HCT116 (cell line): ENCODE measurements around the gene GK2. TPM values are rescaled to one million over a fixed set of nuclear protein-coding genes. Genes with fewer than 3 reads are reported as not detected.

Source experiments
- ATAC-seq: fragments of 200-7000 bp; cut with Tn5 transposase; 2 replicates; pipeline ENCODE4 v1.9.1; 2020; ENCODE audit warnings: mild to moderate bottlenecking, moderate library complexity
- BruUV-seq: library from RNA; stranded (reverse); fragments of 400-500 nt; replicated peaks from 2 replicates; lab custom pipeline; 2021; lab: Mats Ljungman, UMichigan
- CTCF ChIA-PET: fragments of 300-600 bp; sonication (Branson Sonifier 250); formaldehyde crosslinking; loops from one replicate; lab custom pipeline; 2021; ENCODE audit warnings: antibody characterized with exemption; lab: Charles Lee
- POLR2A ChIA-PET: fragments of 300-600, 350-600 bp; sonication (Branson Sonifier 250); formaldehyde crosslinking; loops from one replicate; lab custom pipeline; 2021; ENCODE audit warnings: antibody characterized with exemption; lab: Charles Lee
- RAD21 ChIA-PET, 2 experiments: fragments of 300-600 bp; sonication (Branson Sonifier 250); formaldehyde crosslinking; loops; one replicate each; lab custom pipeline; 2023; ENCODE audit warnings: low total read pairs in 2 of 2; ENCODE audit not compliant: uncharacterized antibody in 2 of 2, unreplicated experiment in 2 of 2, low non-redundant PET in 1 of 2; lab: Charles Lee
- DNase-seq: peaks from one replicate; pipeline ENCODE4 v3.0.0-alpha.2; 2010; ENCODE audit warnings: low read depth, low spot score
- H2AFZ ChIP-seq: fragments of 200-600 bp; shearing (Covaris generic), sonication (generic); 2 replicates; pipeline ENCODE4 v1.6.1; 2017; ENCODE audit warnings: low read depth, mixed run types, mixed read lengths, antibody characterized with exemption, low read length; ENCODE audit not compliant: poor library complexity, severe bottlenecking
- H3K27ac ChIP-seq: 2 replicates; pipeline ENCODE4 v1.5.1; 2012; ENCODE audit warnings: low read depth, low read length
- H3K27me3 ChIP-seq: fragments of 200-600 bp; sonication (generic); 2 replicates; pipeline ENCODE4 v1.6.1; 2016; ENCODE audit warnings: mixed run types, low read length, mixed read lengths; ENCODE audit not compliant: insufficient read depth
- H3K36me3 ChIP-seq, 2 experiments: fragments of 200-500 bp in 1 of 2; fragments of 200-600 bp in 1 of 2; sonication (Bioruptor generic) in 1 of 2; sonication (generic) in 1 of 2; 2 replicates each; pipeline versions ENCODE4 v1.5.1 to v1.6.1; 2014 to 2016; ENCODE audit warnings: low read length in 2 of 2, inconsistent platforms in 1 of 2, mixed read lengths in 1 of 2, mixed run types in 1 of 2; ENCODE audit not compliant: insufficient read depth in 2 of 2, control insufficient read depth in 1 of 2
- H3K4me1 ChIP-seq, 2 experiments: fragments of 200-600 bp in 1 of 2; sonication (generic) in 1 of 2; 2 replicates each; pipeline versions ENCODE4 v1.5.1 to v1.6.1; 2012 to 2017; ENCODE audit warnings: low read length in 2 of 2, inconsistent platforms in 1 of 2, mild to moderate bottlenecking in 1 of 2, mixed read lengths in 1 of 2, mixed run types in 1 of 2, moderate library complexity in 1 of 2; ENCODE audit not compliant: insufficient read depth in 2 of 2, control insufficient read depth in 1 of 2
- H3K4me2 ChIP-seq: fragments of 200-600 bp; sonication (generic); 2 replicates; pipeline ENCODE4 v1.6.1; 2017; ENCODE audit warnings: mixed run types, low read length, mixed read lengths
- H3K4me3 ChIP-seq, 2 experiments: fragments of 200-600 bp in 1 of 2; sonication (generic) in 1 of 2; replicated peaks in 1 of 2; 2 replicates each; pipeline ENCODE4 v1.5.1; 2011 to 2016; ENCODE audit warnings: low read length in 2 of 2, control low read depth in 1 of 2, low read depth in 1 of 2, mild to moderate bottlenecking in 1 of 2, mixed read lengths in 1 of 2, mixed run types in 1 of 2
- H3K79me2 ChIP-seq: fragments of 200-600 bp; sonication (generic); 2 replicates; pipeline ENCODE4 v1.6.1; 2017; ENCODE audit warnings: mild to moderate bottlenecking, mixed run types, low read length, moderate library complexity, mixed read lengths; ENCODE audit not compliant: insufficient read depth
- H3K9ac ChIP-seq: fragments of 200-600 bp; sonication (generic); 2 replicates; pipeline ENCODE4 v1.6.1; 2016; ENCODE audit warnings: low read length, mixed read lengths
- H3K9me2 ChIP-seq: fragments of 200-600 bp; sonication (generic), shearing (Covaris generic); 2 replicates; pipeline ENCODE4 v1.6.1; 2017; ENCODE audit warnings: mixed run types, mild to moderate bottlenecking, moderate library complexity; ENCODE audit not compliant: insufficient read depth
- H3K9me3 ChIP-seq, 2 experiments: fragments of 200-500 bp in 1 of 2; fragments of 200-600 bp in 1 of 2; sonication (Bioruptor generic) in 1 of 2; sonication (generic) in 1 of 2; 2 replicates each; pipeline ENCODE4 v1.6.1; 2014 to 2017; ENCODE audit warnings: low read length in 2 of 2, mixed read lengths in 2 of 2, inconsistent platforms in 1 of 2, low read depth in 1 of 2, mild to moderate bottlenecking in 1 of 2, mixed run types in 1 of 2, moderate library complexity in 1 of 2; ENCODE audit not compliant: control insufficient read depth in 1 of 2, insufficient read depth in 1 of 2
- H4K20me1 ChIP-seq: fragments of 200-600 bp; sonication (generic), shearing (Covaris generic); 2 replicates; pipeline ENCODE4 v1.6.1; 2017; ENCODE audit warnings: mixed run types, mild to moderate bottlenecking, moderate library complexity; ENCODE audit not compliant: insufficient read depth
- FOSL1 ChIP-seq: IDR thresholded peaks from 2 replicates; pipeline ENCODE4 v1.6.1; 2012; ENCODE audit warnings: low read depth
- RAD21 ChIP-seq: IDR thresholded peaks from 2 replicates; pipeline ENCODE4 v1.6.1; 2012; ENCODE audit warnings: low read depth, mild to moderate bottlenecking
- SP1 ChIP-seq: IDR thresholded peaks from 2 replicates; pipeline ENCODE4 v1.6.1; 2012; ENCODE audit warnings: low read depth
- TCF7L2 ChIP-seq: IDR thresholded peaks from 2 replicates; pipeline ENCODE4 v1.7.0; 2011; ENCODE audit warnings: borderline replicate concordance, inconsistent platforms; ENCODE audit not compliant: insufficient read depth, insufficient read length; ENCODE audit errors: extremely low read depth
- intact Hi-C: fragments of 100-400 bp; cut with micrococcal nuclease; formaldehyde crosslinking; loops from 2 replicates; pipeline ENCODE4 v1.10.0; 2022
- total RNA-seq: library from RNA; stranded (reverse); gene quantifications from one replicate; pipeline ENCODE4 v1.2.1, GENCODE V29; 2021; ENCODE audit not compliant: unreplicated experiment
- TF ChIP-seq, protein P1 (sequence below): IDR thresholded peaks from 2 replicates; pipeline ENCODE4 v1.6.1; 2012; ENCODE audit warnings: low read depth
- TF ChIP-seq, protein P2 (sequence below), 3 experiments: fragments of 200-600 bp in 1 of 3; sonication (generic) in 1 of 3; IDR thresholded peaks in 2 of 3; conservative IDR thresholded peaks in 1 of 3; 2 replicates each; pipeline ENCODE4 v1.5.1; 2012 to 2017; ENCODE audit warnings: low read depth in 2 of 3, low read length in 2 of 3, antibody characterized with exemption in 1 of 3, borderline replicate concordance in 1 of 3, control low read depth in 1 of 3, mild to moderate bottlenecking in 1 of 3, mixed read lengths in 1 of 3, mixed run types in 1 of 3, moderate library complexity in 1 of 3; ENCODE audit not compliant: insufficient read depth in 1 of 3
- TF ChIP-seq, protein P3 (sequence below): IDR thresholded peaks from 2 replicates; pipeline ENCODE4 v1.6.1; 2012
- TF ChIP-seq, protein P4 (sequence below): IDR thresholded peaks from 2 replicates; pipeline ENCODE4 v1.6.1; 2012

The GK2 gene
- total RNA-seq, 1 experiment from 2014 or later = not detected

DNA sequence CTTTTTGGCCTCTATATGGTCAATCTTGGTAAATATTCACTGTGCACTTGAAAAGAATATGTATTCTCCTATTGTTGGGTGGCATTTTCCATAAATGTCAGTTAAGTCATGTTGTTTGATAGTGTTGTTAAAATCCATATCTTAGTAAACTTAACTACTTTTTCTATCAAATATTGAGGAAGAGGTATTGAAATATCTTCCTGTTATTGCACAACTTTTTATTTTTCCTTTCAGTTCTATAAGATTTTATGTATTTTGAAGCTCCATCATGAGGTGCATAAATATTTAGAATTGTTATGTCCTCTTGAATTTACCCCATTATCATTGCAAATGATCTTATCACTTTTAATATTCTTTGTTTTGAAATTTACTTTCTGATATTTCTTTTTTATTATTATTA, 3.4 kb downstream of the GK2 start:
- BruUV-seq = no TSS peak
- no peak for ATAC-seq

More for the DNA sequence above, 3.4 kb downstream of the GK2 start:
- no peaks in the 10 kb centered on the region for H3K9me2 ChIP-seq
- H3K9me3 ChIP-seq = no peaks in the 10 kb centered on the region
- TF ChIP-seq RAD21 = no peak
- TF ChIP-seq, protein P1, sequence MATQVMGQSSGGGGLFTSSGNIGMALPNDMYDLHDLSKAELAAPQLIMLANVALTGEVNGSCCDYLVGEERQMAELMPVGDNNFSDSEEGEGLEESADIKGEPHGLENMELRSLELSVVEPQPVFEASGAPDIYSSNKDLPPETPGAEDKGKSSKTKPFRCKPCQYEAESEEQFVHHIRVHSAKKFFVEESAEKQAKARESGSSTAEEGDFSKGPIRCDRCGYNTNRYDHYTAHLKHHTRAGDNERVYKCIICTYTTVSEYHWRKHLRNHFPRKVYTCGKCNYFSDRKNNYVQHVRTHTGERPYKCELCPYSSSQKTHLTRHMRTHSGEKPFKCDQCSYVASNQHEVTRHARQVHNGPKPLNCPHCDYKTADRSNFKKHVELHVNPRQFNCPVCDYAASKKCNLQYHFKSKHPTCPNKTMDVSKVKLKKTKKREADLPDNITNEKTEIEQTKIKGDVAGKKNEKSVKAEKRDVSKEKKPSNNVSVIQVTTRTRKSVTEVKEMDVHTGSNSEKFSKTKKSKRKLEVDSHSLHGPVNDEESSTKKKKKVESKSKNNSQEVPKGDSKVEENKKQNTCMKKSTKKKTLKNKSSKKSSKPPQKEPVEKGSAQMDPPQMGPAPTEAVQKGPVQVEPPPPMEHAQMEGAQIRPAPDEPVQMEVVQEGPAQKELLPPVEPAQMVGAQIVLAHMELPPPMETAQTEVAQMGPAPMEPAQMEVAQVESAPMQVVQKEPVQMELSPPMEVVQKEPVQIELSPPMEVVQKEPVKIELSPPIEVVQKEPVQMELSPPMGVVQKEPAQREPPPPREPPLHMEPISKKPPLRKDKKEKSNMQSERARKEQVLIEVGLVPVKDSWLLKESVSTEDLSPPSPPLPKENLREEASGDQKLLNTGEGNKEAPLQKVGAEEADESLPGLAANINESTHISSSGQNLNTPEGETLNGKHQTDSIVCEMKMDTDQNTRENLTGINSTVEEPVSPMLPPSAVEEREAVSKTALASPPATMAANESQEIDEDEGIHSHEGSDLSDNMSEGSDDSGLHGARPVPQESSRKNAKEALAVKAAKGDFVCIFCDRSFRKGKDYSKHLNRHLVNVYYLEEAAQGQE = no peak
- TF ChIP-seq, protein P2, sequence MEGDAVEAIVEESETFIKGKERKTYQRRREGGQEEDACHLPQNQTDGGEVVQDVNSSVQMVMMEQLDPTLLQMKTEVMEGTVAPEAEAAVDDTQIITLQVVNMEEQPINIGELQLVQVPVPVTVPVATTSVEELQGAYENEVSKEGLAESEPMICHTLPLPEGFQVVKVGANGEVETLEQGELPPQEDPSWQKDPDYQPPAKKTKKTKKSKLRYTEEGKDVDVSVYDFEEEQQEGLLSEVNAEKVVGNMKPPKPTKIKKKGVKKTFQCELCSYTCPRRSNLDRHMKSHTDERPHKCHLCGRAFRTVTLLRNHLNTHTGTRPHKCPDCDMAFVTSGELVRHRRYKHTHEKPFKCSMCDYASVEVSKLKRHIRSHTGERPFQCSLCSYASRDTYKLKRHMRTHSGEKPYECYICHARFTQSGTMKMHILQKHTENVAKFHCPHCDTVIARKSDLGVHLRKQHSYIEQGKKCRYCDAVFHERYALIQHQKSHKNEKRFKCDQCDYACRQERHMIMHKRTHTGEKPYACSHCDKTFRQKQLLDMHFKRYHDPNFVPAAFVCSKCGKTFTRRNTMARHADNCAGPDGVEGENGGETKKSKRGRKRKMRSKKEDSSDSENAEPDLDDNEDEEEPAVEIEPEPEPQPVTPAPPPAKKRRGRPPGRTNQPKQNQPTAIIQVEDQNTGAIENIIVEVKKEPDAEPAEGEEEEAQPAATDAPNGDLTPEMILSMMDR (IDR thresholded peaks at IDR 0.05 in 2 of 3, conservative IDR thresholded peaks at IDR 0.05 in 1 of 3; ENCODE audit: borderline replicate concordance in 1 of 3, insufficient read depth in 1 of 3, low read depth in 2 of 3, low read length in 2 of 3) = no peak
- TF ChIP-seq, protein P3, sequence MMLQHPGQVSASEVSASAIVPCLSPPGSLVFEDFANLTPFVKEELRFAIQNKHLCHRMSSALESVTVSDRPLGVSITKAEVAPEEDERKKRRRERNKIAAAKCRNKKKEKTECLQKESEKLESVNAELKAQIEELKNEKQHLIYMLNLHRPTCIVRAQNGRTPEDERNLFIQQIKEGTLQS = no peak
- no peak for TF ChIP-seq TCF7L2
- no peak for TF ChIP-seq SP1
- TF ChIP-seq FOSL1 = no peak
- TF ChIP-seq, protein P4, sequence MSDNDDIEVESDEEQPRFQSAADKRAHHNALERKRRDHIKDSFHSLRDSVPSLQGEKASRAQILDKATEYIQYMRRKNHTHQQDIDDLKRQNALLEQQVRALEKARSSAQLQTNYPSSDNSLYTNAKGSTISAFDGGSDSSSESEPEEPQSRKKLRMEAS = no peak
- no peak for DNase-seq
- no peaks in the 10 kb centered on the region for H3K79me2 ChIP-seq
- H3K27me3 ChIP-seq = 0 out of 2 replicates have a peak, but pooled peaks cover 5% of the 10 kb centered on the region
- H4K20me1 ChIP-seq = no peaks in the 10 kb centered on the region
- intact Hi-C loops = no loop called here
- POLR2A ChIA-PET = no interaction called here
- no peaks in the 10 kb centered on the region for H3K36me3 ChIP-seq
- RAD21 ChIA-PET = no interaction called here
- H3K9ac ChIP-seq = no peak overlapping the region
- CTCF ChIA-PET = no interaction called here
- no peak overlapping the region for H3K27ac ChIP-seq
- no peak overlapping the region for H3K4me3 ChIP-seq
- H3K4me1 ChIP-seq = no peaks in the 10 kb centered on the region
- no peak overlapping the region for H2AFZ ChIP-seq
- H3K4me2 ChIP-seq = no peak overlapping the region
